ENCODE results near the gene SPIB. TPM values are rescaled to one million over a fixed set of nuclear protein-coding genes. Genes with fewer than 3 reads are reported as not detected.

The SPIB gene
- total RNA-seq, 4 donors from 2014 or later = not detected

DNA sequence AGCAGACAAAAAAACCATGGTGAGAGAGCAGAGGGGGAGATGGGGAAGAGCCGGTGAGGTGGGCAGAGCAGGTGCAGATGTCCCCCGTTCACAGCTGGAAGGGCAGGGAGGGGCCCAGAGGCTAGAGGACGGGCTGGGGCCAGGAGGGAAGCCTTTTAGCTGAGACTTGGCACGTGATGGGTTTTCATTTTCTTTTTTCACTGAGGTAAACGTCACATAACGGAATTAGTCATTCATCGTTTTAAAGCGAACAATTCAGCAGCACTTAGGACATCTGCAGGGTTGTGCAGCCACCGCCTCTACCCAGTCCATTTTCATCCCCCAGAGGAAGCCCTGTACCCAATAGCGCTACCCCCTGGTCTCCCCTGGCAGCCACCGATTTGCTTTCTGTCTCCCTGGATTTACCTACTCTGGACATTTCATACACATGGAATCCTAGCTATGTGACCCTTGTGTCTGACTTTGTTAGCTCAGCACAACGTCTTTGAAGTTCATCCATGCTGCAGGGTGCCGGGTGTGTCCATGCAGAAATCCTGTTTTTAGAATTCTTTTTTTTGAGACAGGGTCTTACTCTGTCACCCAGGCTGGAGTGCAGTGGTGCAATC, 41.5 kb downstream of the SPIB start:
- H3K9me3 ChIP-seq = no peaks in the 10 kb centered on the region
- H3K4me1 ChIP-seq = no peaks in the 10 kb centered on the region
- peaks cover 86% of the 10 kb centered on the region for H3K27me3 ChIP-seq
- H3K4me3 ChIP-seq = no peak overlapping the region
- H3K27ac ChIP-seq = no peak overlapping the region
- no peaks in the 10 kb centered on the region for H3K36me3 ChIP-seq
- WGBS, 2 donors (ENCODE audit: low coverage in 1 of 2) = 22 to 23% methylated on average over 11 to 13 of the region's 13 CpGs
- TF ChIP-seq POLR2AphosphoS5 (IDR thresholded peaks at IDR 0.05) (no peak), POLR2A (IDR thresholded peaks at IDR 0.05) (no peak), EP300 (IDR thresholded peaks at IDR 0.05) (no peak)
- TF ChIP-seq, protein P1, sequence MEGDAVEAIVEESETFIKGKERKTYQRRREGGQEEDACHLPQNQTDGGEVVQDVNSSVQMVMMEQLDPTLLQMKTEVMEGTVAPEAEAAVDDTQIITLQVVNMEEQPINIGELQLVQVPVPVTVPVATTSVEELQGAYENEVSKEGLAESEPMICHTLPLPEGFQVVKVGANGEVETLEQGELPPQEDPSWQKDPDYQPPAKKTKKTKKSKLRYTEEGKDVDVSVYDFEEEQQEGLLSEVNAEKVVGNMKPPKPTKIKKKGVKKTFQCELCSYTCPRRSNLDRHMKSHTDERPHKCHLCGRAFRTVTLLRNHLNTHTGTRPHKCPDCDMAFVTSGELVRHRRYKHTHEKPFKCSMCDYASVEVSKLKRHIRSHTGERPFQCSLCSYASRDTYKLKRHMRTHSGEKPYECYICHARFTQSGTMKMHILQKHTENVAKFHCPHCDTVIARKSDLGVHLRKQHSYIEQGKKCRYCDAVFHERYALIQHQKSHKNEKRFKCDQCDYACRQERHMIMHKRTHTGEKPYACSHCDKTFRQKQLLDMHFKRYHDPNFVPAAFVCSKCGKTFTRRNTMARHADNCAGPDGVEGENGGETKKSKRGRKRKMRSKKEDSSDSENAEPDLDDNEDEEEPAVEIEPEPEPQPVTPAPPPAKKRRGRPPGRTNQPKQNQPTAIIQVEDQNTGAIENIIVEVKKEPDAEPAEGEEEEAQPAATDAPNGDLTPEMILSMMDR (IDR thresholded peaks at IDR 0.05) = no peak
- no peak for ATAC-seq

DNA sequence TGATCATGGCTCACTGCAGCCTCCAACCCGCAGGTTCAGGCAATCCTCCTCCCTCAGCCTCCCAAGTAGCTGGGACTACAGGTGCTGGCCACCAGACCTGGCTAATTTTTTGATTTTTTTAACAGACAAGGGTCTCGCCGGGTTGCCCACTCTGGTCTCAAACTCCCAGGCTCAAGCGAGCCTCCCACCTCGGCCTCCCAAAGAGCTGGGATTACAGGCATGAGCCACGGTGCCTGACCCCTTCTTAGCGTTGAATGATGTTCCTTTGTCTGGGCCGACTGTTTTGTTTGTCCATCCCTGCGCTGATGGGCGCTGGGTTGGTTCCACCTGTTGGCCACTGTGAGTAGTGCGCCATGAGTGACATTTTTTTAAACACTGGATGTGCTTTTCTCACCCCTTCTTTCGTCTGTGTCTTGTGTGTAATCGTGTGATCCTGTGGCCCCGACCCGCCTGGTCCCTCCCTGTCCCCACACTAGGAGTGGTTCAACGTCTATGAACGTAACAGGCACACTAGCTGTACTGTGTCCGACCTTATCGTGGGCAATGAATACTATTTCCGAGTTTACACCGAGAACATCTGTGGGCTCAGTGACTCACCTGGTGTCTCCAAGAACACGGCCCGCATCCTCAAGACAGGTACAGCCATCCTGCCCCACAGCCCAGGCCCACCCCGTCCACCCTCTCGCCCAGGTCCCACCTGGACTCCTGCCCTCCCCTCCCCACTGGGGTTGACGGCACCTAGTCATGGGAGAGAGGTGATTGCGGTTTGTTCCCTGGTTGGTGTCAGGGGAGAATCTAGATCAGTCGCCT, 42.5 kb downstream of the SPIB start:
- Histone ChIP-seq H3K4me3 (no peak overlapping the region), H3K4me1 (no peaks in the 10 kb centered on the region), H3K27me3 (peaks cover 93% of the 10 kb centered on the region), H3K9me3 (no peaks in the 10 kb centered on the region), H3K27ac (no peak overlapping the region), H3K36me3 (no peaks in the 10 kb centered on the region)
- 3 to 17% methylated on average over 13 to 20 of the region's 28 CpGs for WGBS, 2 donors (ENCODE audit: low coverage in 1 of 2)
- TF ChIP-seq, protein P1 (IDR thresholded peaks at IDR 0.05) = peak in 3 of 4 experiments; percentile 61 to 84 (median 79)
- TF ChIP-seq POLR2A (IDR thresholded peaks at IDR 0.05) = no peak
- ATAC-seq = no peak

DNA sequence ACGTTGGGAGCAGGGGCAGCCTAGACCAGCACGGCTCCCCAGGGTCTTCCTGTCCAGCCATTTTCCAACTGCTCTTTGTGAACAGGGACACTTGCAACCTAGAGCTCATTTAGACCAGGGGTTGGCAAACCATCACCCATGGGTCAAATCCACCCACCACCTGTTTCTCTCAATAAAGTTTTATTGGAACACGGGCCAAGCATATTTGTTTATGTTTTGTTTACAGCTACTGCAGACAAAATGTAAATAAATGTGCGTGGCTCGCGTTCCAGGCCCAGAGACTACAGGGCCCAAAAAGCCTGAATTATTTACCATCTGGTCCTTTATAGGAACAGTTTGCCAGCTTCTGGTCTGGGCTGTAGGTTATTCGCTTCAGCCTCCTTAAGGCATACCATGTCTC, 44.2 kb downstream of the SPIB start:
- Histone ChIP-seq H3K27me3 (peaks cover 92% of the 10 kb centered on the region), H3K9me3 (no peaks in the 10 kb centered on the region), H3K27ac (no peak overlapping the region), H3K4me1 (no peaks in the 10 kb centered on the region), H3K36me3 (no peaks in the 10 kb centered on the region), H3K4me3 (no peak overlapping the region)
- 62 to 77% methylated on average over 6 of the region's 7 CpGs for WGBS, 2 donors (ENCODE audit: low coverage in 1 of 2)
- TF ChIP-seq, protein P1 (IDR thresholded peaks at IDR 0.05) = no peak
- no peak for TF ChIP-seq EP300 (IDR thresholded peaks at IDR 0.05)
- TF ChIP-seq POLR2A (IDR thresholded peaks at IDR 0.05) = no peak
- no peak for TF ChIP-seq POLR2AphosphoS5 (IDR thresholded peaks at IDR 0.05)
- no peak for ATAC-seq

DNA sequence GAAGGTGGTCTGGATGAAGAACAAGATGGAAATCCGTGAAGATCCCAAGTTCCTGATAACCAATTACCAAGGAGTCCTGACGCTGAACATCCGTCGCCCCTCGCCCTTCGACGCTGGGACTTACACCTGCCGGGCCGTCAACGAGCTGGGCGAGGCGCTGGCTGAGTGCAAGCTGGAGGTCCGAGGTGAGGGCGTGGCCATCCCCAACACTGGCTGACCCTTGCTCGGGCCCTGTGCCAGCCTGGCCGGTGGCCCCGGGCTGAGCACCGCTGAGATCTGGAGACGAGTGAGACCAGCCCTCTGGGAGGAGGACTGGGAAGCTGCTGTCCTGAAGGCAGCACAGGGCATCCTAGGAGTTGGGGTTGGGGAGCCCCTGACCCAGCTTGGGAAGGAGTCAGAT, 45.6 kb downstream of the SPIB start:
- no peaks in the 10 kb centered on the region for H3K36me3 ChIP-seq
- WGBS, 2 donors (ENCODE audit: low coverage in 1 of 2) = 80 to 100% methylated on average over 3 to 4 of the region's 19 CpGs
- peaks cover 90% of the 10 kb centered on the region for H3K27me3 ChIP-seq
- no peaks in the 10 kb centered on the region for H3K9me3 ChIP-seq
- H3K4me3 ChIP-seq = no peak overlapping the region
- no peak for TF ChIP-seq POLR2AphosphoS5 (IDR thresholded peaks at IDR 0.05)
- no peak for TF ChIP-seq EP300 (IDR thresholded peaks at IDR 0.05)
- TF ChIP-seq, protein P1 (IDR thresholded peaks at IDR 0.05) = no peak
- TF ChIP-seq POLR2A (IDR thresholded peaks at IDR 0.05) = no peak
- H3K4me1 ChIP-seq = no peaks in the 10 kb centered on the region
- no peak overlapping the region for H3K27ac ChIP-seq
- ATAC-seq = no peak

DNA sequence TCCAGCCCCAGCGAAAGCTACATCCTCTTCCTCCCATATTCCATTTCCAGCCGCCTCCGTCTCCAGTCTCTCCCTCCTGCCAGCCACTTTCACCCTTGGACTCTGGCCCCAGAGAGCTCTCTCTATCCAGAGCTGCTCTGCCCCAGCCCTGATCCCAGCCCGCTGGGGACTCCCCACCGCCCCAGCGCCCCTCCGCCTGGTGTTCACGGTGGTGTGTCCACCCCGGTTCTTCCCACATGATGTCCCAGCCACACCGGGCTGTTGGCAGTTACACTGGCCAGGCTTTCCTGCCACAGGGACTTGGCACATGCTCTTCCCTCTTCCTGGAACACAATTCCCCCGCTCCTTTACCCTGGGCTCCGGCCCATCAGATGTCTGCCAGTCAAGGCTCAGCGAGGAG, 46.3 kb downstream of the SPIB start:
- ATAC-seq = no peak
- Histone ChIP-seq H3K36me3 (no peaks in the 10 kb centered on the region), H3K4me3 (no peak overlapping the region), H3K27ac (no peak overlapping the region), H3K4me1 (no peaks in the 10 kb centered on the region), H3K9me3 (no peaks in the 10 kb centered on the region), H3K27me3 (peaks cover 87% of the 10 kb centered on the region)
- TF ChIP-seq EP300 (IDR thresholded peaks at IDR 0.05) (no peak), POLR2A (IDR thresholded peaks at IDR 0.05) (no peak), POLR2AphosphoS5 (IDR thresholded peaks at IDR 0.05) (no peak)
- TF ChIP-seq, protein P1 (IDR thresholded peaks at IDR 0.05) = no peak
- WGBS, 2 donors (ENCODE audit: low coverage in 1 of 2) = 77 to 91% methylated on average over 6 of the region's 13 CpGs

Measured in gastroesophageal sphincter (tissue), 4 donors.